HG02678 (cell line): ENCODE results near the gene COL13A1.

ENCODE experiments used
- ATAC-seq: cut with Tn5 transposase; IDR thresholded peaks from one replicate; pipeline ENCODE4 v1.9.1; 2021; ENCODE audit warnings: mild to moderate bottlenecking, moderate library complexity; ENCODE audit not compliant: unreplicated experiment

Gene COL13A1

DNA sequence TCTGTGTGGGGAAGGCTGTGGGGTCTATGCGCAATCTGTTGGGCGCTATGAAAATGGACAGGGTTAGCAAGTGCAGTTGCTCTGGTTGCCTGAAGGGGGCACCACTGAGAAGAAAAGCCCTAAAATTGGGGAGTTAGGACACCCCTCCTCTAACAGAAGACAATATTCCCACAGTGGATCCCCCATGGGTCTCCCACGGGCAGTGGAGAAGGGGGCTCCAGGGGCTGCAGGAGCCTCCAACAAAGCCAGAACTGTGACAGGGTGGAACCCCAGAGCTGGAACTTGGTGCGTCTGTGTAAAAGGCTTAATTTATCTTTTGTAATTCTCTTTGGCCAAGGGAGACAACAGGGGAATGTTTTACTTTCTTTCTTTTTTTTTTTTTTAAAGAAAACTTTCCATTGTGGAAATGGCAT, 12.5 kb upstream of the COL13A1 start:
- ATAC-seq, result no peak

DNA sequence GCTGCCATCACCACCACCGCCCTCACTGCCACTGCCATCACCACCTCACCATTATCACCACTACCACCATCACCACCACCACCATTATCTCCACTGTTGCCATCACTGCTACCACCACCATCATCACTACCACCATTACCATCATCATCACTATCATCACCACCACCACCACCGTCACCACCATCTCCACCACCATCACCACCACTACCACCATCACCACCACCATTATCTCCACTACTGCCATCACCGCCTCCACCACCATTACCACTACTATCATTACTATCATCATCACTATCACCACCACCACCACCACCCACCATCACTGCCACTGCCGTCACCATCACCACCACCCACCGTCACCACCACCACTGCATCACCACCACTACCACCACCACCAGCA, 9.9 kb upstream of the COL13A1 start:
- ATAC-seq, result no peak

DNA sequence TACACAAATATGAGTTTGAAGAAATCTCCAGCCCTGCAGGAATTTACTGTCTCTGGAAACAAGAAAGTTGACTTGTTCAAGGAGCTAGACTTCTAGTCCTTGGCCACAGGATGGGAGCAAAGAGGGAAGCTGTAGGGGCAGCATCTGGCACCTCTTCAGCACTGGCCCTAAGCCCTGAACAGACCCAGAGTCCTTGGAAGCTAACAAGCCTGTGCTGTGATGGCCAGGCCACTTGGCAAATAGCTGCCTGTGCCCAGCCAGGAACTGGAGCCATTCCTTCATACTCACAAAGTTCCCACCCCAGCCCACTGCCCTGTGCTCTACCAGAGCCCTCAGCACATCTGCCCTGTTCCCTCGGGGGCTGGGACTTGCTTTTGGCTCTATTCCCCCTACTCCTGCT, 9.4 kb upstream of the COL13A1 start:
- ATAC-seq, result no peak

DNA sequence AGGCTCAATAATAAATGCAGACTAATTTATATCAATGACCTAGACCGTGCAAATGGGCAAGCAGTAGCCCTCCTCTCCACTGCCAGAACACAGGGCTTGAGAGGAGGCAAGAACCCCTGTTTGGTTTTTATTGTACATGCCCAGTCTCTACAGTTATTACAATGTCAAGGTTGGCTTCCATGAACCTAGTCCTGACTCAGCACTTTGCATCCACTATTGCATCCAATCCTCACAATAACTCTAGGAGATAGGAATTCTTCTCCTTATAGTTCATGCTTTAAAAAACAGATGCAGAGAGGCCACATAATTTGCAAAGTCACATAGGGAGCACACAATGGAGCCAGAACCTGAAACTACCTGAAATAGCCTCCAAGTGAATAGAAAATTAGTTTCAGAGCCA, 7.0 kb upstream of the COL13A1 start:
- ATAC-seq, result no peak

DNA sequence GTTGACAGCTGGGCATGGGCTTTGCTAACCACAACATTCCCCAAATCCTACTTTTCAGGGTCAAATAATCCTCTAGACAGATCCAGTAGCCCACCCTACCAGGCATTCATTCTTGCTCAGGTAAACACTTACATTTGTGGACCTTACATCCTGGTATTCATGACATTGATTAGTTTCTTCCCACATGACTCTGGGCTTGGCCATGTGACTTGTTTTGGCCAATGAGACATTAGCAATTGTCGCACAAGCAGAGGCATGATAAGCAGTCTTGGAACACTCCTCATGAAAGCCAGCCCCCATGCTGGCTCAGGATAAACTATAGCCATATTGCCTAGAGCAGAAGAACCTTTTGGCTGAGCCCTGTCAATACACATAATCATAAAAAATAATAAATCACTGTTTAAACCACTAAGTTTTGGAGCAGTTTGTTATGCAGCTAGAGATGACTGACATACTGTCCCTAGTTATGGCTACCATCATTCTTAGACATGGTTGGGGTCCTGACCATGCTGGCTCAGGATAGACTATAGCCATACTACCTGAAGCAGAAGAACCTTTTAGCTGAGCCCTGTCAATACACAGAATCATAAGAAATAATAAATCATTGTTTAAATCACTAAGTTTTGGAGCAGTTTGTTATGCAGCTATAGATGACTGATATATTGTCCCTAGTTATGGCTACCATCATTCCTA, 6.3 kb upstream of the COL13A1 start:
- ATAC-seq, result no peak

DNA sequence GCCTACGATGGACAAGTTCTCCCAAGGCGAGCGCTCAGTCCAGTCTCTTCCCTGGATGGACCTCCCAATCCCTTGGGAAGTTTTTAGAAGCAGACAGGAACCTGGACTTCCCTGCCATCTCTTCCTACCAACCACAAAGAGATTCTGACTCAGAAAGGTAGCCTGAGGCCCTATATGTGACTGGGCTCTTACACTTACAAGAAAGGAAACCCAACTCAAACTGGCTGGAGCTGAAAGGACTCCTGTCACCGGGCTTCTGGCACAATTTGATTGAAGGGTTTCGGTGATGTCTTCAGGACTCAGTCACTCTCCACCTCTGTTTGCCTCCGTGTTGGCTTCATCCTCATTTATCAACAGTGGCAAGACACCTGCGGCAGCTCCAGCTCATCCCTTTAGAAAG, 3.7 kb upstream of the COL13A1 start:
- ATAC-seq, result no peak

DNA sequence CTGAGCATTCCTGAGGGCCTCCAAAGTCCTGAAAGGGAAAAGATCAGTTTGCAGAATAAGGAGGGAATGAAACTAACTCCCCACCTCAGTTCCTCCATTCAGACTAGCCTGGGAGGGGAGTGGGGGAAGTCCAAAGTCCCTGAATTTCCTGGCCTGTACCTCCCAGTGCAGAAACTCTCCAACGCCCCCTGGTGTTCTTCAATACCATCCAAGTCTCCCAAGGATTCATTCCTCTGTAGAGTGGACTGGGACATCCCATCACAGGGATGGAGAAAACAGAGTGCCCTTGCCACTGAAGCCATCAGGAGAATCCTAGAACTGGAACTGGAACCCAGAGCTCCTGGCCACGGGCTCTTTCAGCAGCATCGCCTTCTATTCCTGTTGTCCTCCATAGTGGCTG, 1.6 kb upstream of the COL13A1 start:
- no peak for ATAC-seq

DNA sequence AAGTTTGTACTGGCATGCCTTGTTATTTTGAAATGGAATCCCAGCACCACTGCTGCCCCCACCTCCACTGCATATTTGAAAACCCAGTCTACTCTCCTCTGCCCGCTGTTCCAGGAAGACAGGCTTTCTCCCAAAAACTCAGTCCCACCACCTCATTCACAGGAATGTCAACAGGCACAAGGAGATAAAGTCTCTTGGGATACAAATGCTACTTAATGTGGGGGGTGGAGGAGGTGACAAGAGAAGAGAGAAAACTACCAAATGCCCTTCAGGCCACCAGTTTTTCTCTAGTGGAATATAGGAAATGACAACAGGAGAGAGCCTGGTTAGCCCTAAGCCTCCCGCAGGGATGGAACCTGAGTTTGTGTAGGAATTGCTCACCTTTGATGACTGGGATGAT, 1.0 kb upstream of the COL13A1 start:
- ATAC-seq, result no peak

DNA sequence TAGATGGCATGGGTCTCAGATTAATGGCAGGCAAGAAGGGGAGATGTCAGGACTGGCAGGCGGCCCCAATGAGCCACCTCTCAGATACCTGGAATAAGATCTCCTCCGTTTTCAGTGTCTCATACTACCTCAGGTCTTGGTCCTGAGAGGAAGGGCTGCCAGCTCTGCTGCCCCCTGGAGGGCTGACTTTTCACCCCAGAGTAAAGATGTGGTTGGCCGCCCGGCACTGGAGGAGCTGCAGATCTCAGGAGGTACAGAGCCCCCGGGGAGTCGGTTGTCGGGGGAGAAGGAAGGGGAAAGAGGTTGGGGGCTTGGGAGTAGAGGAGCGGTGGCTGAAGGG, 642 bp upstream of the COL13A1 start:
- ATAC-seq, result no peak

DNA sequence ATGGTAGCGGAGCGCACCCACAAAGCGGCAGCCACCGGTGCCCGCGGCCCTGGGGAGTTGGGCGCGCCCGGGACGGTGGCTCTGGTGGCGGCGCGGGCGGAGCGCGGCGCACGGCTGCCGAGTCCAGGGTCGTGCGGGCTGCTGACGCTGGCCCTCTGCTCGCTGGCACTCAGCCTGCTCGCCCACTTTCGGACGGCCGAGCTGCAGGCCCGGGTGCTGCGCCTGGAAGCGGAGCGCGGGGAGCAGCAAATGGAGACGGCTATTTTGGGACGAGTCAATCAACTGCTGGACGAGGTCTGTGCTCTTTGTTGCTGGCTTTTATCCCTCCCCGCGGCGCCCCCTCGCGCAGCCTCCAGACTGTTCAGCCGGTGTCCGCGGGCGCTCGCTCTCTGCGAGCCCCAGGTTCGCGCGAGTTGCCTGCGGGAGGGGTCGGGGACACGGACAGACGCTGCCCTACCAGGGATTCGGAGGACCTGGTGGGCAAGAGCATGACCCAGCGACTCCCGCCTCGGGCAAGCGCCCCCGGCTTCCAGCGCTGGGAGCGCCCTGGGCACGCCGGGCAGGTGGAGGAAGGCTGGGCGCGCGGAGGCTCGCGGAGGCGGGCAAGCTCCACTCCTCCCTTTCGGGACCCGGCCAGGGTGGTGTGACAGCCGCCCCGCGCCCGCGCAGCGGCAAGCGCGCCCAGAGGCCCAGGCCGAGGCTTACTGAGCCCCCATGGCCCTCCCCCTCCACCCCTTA, 887 bp downstream of the COL13A1 start:
- ATAC-seq, result no peak

DNA sequence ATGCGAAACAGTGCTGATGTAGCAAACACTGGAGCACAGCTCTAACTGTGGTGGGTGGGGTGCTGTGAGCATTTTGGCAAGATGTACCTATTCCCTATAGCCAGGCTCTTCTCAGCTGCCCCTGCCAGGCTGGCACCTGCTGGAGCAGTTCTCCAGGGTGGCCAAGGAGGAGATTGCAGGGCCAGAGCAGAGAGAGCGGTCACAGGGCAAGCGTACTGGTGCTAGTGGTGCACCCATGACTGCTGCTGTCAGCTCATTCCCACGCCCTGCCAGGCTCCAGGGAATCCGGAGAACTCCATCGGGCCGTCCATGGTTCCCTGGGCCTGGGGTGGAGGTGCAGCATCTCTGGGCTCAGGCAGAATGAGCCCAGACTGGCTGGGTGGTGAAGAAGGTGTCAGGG, 2.1 kb downstream of the COL13A1 start:
- ATAC-seq, result no peak

DNA sequence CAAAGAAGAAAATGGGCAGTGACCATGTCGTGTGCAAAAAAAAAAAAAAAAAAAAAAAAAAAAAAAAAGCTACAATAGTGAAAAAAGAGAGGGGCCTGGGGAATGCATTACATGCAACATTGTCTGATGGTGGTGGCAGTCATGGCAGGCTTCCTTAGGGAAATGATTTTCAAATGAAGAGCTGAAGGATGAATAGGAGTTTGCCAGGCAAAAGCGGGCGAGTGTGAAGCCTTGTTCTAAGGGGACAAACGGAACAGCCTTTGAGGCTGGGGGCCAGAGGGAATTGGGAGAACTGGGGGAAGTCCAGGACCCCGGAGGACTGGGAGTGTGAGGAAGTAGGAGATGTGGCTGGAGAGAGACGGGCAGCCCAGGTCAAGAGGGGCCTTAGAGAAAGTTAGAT, 3.1 kb downstream of the COL13A1 start:
- ATAC-seq, result no peak

DNA sequence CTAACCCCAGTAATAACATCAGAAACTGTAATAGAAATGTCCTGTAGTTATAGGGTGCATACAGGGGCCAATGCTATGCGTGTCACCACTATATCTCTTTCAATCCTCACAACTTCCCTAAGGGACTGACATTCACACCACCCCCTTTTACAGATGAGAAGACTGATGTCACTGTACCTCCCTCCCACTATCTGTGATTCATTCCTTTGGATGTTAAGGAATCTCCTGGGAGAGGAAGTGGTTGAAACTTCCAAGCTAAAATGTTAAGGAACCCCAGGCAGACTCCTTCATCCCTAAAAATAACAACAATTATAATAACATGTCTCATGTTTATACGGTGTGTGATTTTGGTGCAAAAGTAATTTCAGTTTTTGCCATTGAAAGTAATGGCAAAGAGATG, 5.4 kb downstream of the COL13A1 start:
- no peak for ATAC-seq

DNA sequence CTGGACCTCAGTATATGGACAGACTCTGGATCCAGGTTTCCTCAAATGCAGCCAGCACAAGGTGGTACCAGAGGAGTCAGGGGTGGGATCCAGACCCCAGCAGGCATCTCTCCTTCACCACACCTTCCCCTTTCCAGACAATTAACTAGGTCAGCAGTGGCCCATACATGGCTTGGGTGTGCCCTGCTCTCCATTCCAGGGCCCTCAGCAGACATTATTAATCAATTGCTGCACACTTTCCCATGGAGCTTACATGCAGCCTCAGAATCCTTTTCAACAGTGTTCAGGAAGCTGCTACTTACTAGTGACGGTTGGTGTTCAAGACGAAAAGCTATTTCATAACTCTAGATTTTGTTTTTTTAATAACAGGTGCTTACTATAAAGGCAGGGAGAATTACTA, 6.0 kb downstream of the COL13A1 start:
- no peak for ATAC-seq

DNA sequence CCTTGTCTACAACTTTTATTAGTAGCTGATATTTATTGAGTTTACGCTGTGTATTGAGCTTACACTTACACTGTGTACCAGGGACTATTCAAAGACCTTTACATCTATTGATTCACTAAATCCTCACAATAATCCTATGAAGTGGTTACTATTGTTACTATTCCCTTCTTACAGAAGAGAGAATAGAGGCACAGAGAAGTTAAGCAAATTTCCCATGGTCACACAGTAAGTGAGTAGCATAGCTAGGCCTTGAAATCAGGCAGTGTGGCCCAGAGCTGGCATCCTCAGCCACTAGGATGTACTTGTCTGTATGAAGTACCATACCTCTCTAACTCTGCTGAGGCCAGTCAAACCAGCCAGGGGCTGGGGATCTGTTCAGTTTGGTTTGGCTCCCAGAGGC, 7.6 kb downstream of the COL13A1 start:
- ATAC-seq, result no peak

DNA sequence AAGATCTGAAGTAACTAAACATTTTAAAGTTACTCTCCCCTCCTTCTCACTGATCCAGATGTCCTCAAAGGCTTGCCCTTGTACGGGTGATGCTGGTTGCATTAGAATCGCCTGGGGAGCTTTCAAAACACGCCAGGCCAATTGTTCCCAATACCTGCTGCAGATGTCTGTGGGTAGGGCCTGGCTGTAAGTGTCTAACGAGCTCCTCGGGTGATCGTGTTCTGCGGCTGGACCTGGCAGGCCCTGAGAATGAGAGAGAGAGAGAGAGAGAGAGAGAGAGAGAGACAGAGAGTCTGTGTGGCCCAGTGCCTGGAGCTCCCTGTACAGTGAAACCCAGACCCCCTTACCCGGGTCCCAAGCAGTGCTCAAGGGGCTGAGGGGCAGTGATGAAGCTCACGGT, 8.4 kb downstream of the COL13A1 start:
- no peak for ATAC-seq

DNA sequence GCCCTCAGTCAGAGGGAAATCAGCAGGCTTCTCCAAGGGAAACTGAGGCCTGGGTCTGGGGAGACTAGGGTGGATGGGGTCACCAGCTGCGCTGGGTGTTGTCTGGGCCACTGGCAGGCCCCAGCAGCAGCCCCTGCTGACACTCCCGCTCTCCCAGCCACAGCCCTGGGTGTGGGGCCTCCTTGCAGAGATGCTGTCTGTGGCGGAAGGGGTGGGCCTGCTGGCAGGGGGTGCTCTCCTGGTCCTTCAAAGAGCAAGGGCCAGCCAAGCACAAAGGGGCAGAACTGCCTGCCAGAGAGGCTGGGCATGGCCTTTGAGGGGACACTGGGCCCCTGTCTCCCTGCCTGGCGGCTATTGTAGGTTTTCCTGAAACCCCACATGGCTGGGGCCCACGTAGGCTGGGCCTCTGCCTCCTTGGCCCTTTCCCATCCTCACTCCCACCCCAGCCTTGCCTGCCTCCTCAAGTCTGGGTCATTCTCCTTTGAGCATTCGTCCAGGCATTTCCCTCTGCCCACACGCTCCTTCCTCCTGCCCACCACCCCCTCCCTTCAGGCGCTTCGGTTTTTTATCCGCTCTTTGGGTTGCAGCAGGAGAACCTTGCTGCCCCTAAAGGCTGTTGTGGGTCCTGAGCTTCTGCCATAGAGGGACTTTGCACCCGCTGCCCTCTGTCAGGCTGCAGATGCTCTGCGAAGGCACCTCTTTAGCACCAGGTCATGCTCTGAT, 9.1 kb downstream of the COL13A1 start:
- no peak for ATAC-seq

DNA sequence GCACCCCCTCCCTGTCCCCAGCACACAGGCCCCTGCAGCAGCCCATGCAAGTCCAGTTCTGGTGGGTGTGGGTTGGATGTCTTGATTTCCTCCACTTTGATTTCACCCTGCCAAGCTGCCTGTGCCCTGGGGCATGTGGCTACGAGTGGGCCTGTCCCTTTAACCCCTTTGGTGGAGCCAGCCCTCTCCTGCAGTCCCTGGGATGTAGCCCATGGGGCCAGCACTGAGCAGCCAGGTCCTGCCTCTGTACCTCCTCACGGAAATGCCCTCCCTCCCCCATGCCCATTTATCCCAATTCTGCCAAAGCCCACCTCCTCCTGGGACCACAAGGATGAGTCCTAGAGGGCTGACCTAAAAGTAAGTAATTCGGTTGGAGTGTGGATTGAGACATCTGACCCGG, 11.9 kb downstream of the COL13A1 start:
- no peak for ATAC-seq

DNA sequence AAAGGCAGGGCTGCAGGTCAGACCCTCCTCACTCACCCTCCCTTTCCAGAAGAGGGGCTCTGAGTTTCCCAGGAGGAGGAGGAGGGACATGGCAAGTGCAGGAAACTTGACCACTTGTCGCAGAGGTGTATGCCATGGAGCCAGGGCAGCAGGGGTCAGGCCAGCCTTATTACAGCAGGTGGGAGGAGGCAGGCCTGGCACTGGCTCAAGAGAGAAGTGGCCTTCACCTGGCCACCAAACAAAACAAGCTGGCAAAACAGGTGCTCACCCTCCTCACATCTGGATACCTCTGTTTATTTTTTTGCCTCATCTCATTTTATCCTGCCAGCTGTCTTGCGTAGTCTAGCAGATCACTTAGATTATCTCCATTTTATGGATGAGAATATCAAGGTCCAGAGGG, 12.5 kb downstream of the COL13A1 start:
- no peak for ATAC-seq

DNA sequence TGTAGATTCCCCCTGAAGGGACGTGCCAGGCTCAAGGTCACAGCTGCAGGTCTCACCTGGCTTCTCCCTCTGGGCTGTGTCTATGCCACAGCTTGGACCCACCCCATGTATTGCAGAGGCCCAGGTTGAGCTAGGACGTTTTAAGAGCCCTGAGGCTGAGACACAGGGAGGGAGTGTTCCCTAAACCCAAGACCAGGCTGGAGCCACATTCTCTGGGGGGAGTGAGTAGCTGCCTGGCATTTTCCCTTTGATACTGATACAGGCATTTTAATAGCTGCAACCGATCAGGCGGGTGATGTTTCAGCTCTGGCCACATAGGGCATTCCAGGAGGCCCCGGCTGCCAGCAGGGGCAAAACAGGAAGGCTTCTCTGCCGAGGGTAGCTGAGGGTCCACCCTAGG, 13.4 kb downstream of the COL13A1 start:
- no peak for ATAC-seq

DNA sequence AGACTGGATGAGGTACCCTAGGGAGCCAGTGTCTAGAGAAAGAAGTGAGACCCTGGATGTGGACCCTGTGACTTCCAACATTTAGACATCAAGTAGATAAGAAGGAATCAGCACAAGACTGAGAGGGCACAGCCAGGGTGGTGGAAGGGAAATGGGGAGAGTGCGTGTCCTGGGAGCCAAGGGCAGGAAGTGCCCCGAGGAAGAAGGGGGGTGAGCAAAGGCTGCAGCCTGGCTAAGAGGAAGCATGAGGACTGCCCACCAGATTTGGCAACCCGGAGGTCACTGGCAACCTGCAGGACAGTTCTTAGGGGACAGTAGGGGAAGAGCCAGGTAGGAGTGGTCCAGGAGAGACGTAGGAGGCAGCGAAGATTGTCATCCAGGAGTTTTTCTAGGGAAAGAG, 14.8 kb downstream of the COL13A1 start:
- ATAC-seq, result no peak

DNA sequence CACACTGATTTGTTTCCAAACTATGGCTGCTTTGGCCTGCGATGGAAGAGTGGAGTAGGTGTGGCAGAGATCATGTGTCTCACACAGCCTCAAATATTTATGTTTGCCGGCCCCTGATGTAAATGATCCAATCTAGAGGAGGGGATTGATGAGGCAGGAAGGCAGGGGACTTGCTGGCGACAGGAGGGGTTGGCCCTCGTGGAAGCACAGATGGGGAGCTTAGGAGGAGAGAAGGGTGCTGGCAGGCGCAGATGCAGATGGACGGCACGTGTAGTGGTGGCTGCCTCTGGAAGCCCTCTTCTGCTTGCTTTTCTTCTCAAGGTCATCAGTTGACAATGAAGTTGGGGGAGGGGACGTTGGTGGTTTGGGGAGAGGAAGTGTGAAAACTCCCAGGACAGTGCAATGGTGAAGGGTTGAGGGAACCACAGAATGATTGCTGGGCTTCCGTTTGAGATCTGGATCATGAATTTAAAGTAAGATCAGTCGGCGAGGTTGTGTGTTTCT, 15.4 kb downstream of the COL13A1 start:
- ATAC-seq, result no peak
